GM21825 (cell line): ENCODE results near the gene TGFBI.

Source experiments
- ATAC-seq: cut with Tn5 transposase; IDR thresholded peaks from one replicate; pipeline ENCODE4 v1.9.1; 2021; ENCODE audit warnings: mild to moderate bottlenecking, moderate library complexity; ENCODE audit not compliant: unreplicated experiment

Gene TGFBI

DNA sequence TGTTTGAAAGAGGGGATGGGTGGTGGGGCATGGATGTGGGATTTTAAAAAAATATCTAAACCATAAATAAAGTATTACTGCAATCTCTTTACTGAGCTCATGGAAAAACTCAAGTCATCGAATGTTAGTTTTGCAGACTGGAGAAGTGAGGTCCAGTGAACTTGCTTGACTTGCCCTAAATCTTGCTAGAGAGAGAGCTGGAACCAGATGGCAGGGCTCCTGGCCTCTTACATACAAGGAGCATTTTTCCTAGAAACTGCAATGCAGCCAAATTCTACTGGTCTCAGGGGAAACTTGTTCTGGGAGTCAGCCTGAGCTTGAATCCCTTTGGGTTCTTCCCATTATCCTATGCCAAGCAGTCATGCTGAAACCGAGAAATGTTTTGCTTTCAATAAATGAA is 2.9 kb upstream of the TGFBI start:
- ATAC-seq: no peak

DNA sequence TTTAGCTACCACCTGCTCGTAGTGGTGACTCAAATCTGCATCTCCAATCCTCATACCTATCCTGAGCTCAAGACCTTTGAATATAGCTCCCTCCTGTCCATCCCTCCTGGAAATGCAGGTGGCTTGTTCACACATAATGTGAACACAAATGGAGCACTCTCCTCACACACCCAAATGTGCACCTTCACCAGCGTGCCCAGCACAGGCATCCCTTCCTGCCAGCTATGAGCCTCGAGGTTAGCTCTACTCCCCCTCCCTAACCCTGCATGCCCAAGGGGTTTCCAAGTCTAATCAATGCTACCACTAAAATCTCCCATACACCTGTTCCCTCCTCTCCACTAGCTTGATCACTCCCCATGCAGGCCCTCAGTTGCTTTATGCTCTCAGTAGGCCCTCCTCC is 2.2 kb upstream of the TGFBI start:
- no peak for ATAC-seq

DNA sequence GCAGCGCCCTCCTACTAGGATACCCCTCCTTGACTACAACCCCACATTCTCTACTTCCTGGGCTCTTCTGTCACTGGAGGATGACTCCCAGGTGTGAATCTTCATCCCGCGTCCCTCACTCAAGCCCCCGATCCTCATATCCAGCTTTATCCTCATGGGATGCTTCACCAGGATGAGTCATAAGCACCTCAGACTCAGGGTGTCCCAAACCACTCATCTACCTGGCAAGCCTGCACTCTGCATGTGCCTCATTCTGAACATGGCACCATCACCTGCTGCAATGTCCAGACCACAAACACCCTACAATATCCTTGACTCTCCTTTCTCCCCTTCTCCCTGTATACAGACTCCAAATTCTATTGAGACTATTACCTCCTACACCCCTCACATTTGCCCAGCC is 1.5 kb upstream of the TGFBI start:
- no peak for ATAC-seq

- ATAC-seq: no peak
Observed at GRCh38 chr5:136028090-136028489, 698 bp upstream of the TGFBI start.

GRCh38 chr5:136030252-136030651 is 1.5 kb downstream of the TGFBI start:
- no peak for ATAC-seq

- peak; percentile 55 for ATAC-seq
Observed at GRCh38 chr5:136030956-136031611, 2.3 kb downstream of the TGFBI start.

DNA sequence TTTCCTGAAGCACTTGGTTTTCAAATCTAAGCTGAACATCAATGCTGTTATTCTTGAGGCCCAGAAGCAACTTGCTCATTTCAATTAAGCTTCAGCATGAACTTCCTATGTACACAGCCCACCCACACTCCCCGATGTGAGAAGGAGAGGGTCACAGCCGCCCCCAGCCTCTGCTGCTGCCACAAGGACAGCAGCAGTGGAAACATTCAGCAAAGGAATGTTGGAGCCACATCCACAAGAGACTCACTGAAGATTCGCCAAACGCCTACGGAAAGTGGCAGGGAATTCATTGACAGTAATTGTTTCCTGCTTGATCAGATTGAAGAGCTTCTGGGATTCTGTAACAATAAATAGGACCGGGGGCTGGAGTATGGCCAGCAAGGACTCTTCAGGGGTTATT is 2.9 kb downstream of the TGFBI start:
- no peak for ATAC-seq

GRCh38 chr5:136032564-136032963 is 3.8 kb downstream of the TGFBI start:
- no peak for ATAC-seq

- no peak for ATAC-seq
Observed at GRCh38 chr5:136033234-136033633, 4.4 kb downstream of the TGFBI start.

DNA sequence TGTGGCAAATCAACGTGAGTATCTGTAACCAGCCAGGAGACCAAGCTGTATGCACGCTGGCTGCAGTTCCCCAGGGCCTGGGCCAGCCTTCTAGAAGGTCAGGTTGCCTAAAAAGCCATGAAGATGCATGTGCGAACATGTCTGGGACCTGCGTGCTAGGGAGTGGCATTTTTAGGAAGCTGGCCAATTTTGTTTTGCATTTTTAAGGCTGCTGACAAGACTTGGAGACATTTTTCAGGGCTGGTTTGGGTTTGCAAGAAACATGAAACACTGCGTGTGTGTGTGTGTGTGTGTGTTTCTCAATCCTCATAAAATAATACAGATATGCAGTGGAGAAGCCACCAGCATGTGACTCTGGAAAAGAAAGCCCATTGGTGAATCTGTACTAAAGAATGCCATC is 5.1 kb downstream of the TGFBI start:
- ATAC-seq: no peak

GRCh38 chr5:136034492-136034891 is 5.7 kb downstream of the TGFBI start:
- no peak for ATAC-seq

GRCh38 chr5:136034984-136035383 is 6.2 kb downstream of the TGFBI start:
- no peak for ATAC-seq

DNA sequence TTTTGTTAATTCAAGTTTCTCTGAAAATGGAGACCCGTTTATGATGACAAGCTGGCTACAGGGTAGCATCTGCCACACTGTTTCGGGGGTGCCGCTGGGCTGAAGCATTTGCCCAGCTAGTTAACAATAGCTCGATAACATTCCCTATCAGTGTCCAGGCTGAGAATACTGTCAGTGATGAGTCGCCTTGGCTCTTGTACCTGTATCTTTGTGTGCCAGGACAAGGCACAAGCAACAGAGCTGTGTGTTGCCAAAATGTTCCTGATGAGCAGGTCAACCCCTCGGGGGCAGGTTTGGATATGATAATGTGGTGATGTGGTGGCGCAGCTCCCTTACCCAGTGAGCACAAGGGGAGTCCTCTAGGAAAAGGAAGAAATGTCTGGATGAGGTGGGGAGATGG is 7.0 kb downstream of the TGFBI start:
- ATAC-seq: no peak

GRCh38 chr5:136036293-136036911 is 7.6 kb downstream of the TGFBI start:
- no peak for ATAC-seq

DNA sequence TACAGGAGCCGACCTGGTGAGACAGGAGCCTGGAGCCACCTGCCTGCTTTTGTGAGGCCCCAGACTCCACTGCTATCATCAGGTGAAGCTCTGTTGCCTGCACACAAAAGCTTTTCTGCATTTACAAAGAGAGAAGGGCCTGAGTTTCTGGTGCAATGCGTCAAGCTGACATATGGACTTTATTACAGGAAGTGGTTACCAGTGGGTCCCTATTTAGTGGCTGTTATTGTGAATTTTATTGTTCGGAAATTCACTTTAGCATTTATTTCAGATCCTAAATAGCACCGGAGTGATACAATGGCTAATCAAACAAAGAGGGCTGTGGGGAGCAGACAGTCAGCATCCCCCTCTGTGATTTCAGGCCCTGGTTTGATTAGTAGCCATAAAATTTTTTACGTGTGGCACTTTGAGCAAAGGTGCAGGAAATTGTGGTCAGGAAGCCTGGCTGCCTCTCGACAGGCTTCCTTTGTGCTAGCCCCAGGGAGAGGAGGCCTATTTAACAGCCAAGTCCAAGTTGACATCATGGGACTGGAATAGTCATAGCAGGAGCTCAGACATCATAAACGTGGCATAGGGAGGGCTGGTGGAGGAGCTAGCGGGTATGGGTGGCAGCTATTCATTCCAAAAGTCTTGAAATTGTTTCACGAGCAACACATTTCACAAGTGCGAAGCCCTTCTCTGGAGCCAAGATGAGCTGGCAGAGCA is 8.4 kb downstream of the TGFBI start:
- peak; percentile 83 for ATAC-seq

DNA sequence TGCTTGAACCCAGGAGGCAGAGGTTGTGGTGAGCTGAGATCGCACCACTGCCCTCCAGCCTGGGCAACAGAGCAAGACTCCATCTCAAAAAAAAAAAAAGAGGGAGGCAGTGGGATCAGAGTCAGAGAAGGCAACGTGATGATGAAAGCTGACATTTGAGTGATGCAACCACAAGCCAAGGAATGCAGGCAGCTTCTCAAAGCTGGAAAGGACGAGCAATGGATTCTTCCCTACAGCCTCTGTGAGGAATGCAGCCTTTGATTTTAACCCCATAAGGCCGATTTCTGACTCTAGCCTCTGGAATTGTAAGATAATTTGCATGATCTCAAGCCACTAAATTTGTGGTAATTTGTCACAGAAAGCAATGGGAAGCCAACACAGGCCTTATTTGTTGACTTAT is 9.8 kb downstream of the TGFBI start:
- ATAC-seq: no peak

DNA sequence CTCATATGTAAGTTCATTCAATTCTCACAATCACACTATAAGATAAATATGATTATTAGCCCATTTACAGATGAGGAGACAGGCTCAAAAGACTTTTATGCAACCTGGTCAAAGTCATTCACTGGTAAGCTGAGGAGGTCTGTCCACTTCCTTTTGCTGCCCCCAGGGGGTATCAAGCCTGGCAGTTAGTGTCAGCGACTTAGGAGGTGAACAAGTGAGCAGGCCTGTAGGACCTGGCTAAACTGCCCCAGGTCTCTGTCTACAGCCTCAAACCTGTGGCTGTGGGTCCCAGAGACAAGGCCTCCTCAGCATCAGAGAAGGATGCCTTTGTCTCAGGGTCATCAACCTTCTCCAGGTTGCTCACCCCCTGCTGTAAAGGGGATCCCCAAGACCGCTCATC is 10.4 kb downstream of the TGFBI start:
- ATAC-seq: no peak

DNA sequence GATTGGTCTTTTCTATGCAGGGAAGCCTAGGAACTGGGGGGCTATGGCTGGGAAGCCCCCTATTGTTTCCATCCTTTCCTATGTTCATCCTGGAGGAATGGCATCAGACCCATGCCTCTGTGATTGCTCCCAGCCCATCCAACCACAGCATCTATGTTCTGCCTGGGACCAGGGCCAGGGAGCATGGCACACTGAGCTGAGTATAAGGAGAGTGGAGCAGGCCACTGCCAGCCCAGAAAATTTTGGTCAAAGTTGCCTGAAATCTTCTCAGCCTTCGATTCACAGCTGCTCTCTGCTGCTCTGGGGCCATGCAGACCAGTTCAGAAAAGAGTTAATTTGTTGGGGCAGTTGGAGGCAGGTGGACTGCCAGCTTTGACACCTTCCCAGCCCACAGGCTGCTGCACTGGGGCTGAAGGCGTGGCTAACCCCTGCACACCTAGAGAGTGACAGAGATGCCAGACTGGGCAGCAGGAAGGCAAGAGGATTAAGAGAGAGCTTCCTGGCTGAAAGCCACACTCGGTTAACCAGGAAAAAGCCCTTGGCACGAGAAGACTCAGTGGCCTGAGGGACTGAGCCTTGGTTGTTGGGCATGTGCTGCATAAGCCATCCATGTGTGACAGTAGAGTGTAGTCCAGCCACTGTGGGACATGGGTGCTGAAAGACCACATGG is 12.1 kb downstream of the TGFBI start:
- no peak for ATAC-seq

DNA sequence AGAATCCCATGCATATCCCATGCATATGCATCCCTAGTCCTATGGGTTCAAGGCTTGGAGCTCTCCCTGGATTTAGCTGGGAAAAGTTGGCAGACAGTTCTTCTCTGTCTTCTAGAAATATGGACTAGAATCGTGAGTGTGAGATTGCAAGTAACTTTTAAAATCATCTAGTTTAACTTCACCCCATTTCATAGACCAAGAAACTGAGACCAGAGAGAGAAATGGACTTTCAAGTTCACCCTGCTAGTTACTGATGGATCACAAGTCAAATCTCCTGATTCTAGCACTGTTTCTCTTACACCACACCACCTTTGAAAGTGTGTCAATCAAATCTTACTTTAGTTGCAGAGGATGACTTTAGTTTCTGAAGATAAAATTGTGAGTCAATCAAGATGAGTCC is 13.4 kb downstream of the TGFBI start:
- no peak for ATAC-seq

DNA sequence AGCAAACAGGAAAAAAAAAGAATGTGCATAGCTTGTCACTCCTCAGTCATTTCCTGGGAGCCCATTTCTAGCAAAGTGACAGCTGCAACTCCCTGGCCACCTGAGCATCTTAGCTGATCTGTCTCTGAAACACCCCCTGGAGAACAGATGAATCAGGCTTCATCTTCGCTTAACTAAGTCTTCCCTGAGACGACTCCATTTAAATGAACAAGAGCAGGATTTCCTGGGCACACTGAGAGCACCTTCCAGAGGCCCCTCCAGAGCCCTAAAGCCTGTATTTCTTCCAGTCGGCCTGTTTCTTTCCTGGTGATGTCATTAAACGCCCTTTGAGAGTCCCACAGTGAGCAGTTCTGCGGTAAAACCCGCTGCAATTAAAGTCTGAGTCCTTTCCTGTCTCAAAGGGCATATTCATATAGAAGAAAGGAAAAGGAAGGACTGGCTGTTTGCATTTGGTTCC is 13.9 kb downstream of the TGFBI start:
- ATAC-seq: no peak

DNA sequence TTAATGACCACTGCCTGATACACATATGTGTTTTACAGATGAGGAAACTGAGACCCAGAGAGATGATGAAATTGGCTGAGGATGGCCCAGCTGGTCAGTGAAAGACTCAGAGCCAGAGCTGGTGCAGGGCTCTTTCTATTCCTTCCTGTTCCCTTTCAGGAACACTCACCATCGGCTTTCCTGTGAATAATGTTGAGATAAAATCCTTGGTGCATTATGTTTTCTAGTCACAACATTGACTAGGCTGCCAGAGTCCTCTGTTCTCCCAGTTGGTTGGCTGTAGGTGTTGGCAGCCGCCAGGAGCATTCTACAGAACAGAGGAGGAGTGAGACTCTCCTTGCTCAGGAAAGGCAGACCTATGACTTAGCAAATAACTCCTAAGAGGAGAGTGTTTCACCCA is 14.8 kb downstream of the TGFBI start:
- no peak for ATAC-seq
